H9 (cell line): ENCODE measurements around the gene LDB2. TPM values are rescaled to one million over a fixed set of nuclear protein-coding genes. Genes with fewer than 3 reads are reported as not detected.

Experiments
- DNase-seq: peaks from one replicate; pipeline ENCODE4 v3.0.0-alpha.2; 2017
- H2AFZ ChIP-seq: one replicate; pipeline ENCODE4 v1.6.1; 2013; ENCODE audit warnings: mild to moderate bottlenecking, low read length, control low read depth, moderate library complexity
- H2AK5ac ChIP-seq: 2 replicates; pipeline ENCODE4 v1.6.1; 2013; ENCODE audit warnings: low read length, control low read depth, mixed read lengths; ENCODE audit not compliant: insufficient read length
- H2BK120ac ChIP-seq: one replicate; pipeline ENCODE4 v1.6.1; 2013; ENCODE audit warnings: low read depth, mild to moderate bottlenecking, low read length, control low read depth, inconsistent platforms; ENCODE audit not compliant: poor library complexity, severe bottlenecking
- H2BK12ac ChIP-seq: 2 replicates; pipeline ENCODE4 v1.6.1; 2013; ENCODE audit warnings: low read length, control low read depth, mixed read lengths, low read depth; ENCODE audit not compliant: insufficient read length
- H2BK15ac ChIP-seq: 2 replicates; pipeline ENCODE4 v1.6.1; 2013; ENCODE audit warnings: low read depth, low read length, control low read depth
- H2BK20ac ChIP-seq: one replicate; pipeline ENCODE4 v1.6.1; 2013; ENCODE audit warnings: low read depth, mild to moderate bottlenecking, low read length, control low read depth, inconsistent platforms; ENCODE audit not compliant: poor library complexity, severe bottlenecking
- H2BK5ac ChIP-seq: 2 replicates; pipeline ENCODE4 v1.6.1; 2013; ENCODE audit warnings: low read length, control low read depth, mixed read lengths; ENCODE audit not compliant: insufficient read length
- H3K14ac ChIP-seq: 2 replicates; pipeline ENCODE4 v1.6.1; 2013; ENCODE audit warnings: low read length, control low read depth; ENCODE audit not compliant: insufficient read depth
- H3K18ac ChIP-seq: 2 replicates; pipeline ENCODE4 v1.6.1; 2013; ENCODE audit warnings: low read depth, mild to moderate bottlenecking, mixed read lengths, low read length, control low read depth; ENCODE audit not compliant: insufficient read length
- H3K23ac ChIP-seq: 2 replicates; pipeline ENCODE4 v1.6.1; 2013; ENCODE audit warnings: low read length, control low read depth, mixed read lengths, low read depth; ENCODE audit not compliant: insufficient read length
- H3K23me2 ChIP-seq: 2 replicates; pipeline ENCODE4 v1.6.1; 2013; ENCODE audit warnings: low read depth, mild to moderate bottlenecking, mixed read lengths, low read length, control low read depth; ENCODE audit not compliant: insufficient read length, poor library complexity, severe bottlenecking
- H3K27ac ChIP-seq: 2 replicates; pipeline ENCODE4 v1.5.1; 2013; ENCODE audit warnings: low read length, control low read depth, mixed read lengths, low read depth; ENCODE audit not compliant: insufficient read length
- H3K27me3 ChIP-seq: 2 replicates; pipeline ENCODE4 v1.6.1; 2013; ENCODE audit warnings: low read length, control low read depth, inconsistent platforms; ENCODE audit not compliant: insufficient read depth
- H3K4ac ChIP-seq: 2 replicates; pipeline ENCODE4 v1.6.1; 2013; ENCODE audit warnings: low read depth, mild to moderate bottlenecking, control low read depth, inconsistent platforms, low read length, moderate library complexity
- H3K4me1 ChIP-seq: 2 replicates; pipeline ENCODE4 v1.6.1; 2013; ENCODE audit warnings: low read length, control low read depth, inconsistent platforms; ENCODE audit not compliant: insufficient read depth
- H3K4me2 ChIP-seq: 2 replicates; pipeline ENCODE4 v1.6.1; 2013; ENCODE audit warnings: low read length, control low read depth, mixed read lengths; ENCODE audit not compliant: insufficient read length, insufficient read depth
- H3K56ac ChIP-seq: 2 replicates; pipeline ENCODE4 v1.6.1; 2013; ENCODE audit warnings: low read depth, mild to moderate bottlenecking, mixed read lengths, low read length, control low read depth; ENCODE audit not compliant: insufficient read length
- H3K79me1 ChIP-seq: 2 replicates; pipeline ENCODE4 v1.6.1; 2013; ENCODE audit warnings: low read depth, mild to moderate bottlenecking, moderate library complexity, low read length, control low read depth, inconsistent platforms; ENCODE audit not compliant: insufficient read depth, poor library complexity, severe bottlenecking
- H3K79me2 ChIP-seq: 2 replicates; pipeline ENCODE4 v1.6.1; 2013; ENCODE audit warnings: low read length, control low read depth, inconsistent platforms; ENCODE audit not compliant: insufficient read depth
- H3K9ac ChIP-seq: 2 replicates; pipeline ENCODE4 v1.6.1; 2013; ENCODE audit warnings: low read length, control low read depth, mixed read lengths; ENCODE audit not compliant: insufficient read length; ENCODE audit errors: extremely low read depth
- H3K9me3 ChIP-seq: one replicate; pipeline ENCODE4 v1.6.1; 2013; ENCODE audit warnings: low read depth, low read length, inconsistent platforms; ENCODE audit not compliant: control insufficient read depth
- H3T11ph ChIP-seq: one replicate; pipeline ENCODE4 v1.6.1; 2013; ENCODE audit warnings: mild to moderate bottlenecking, low read length, control low read depth, inconsistent platforms
- H4K20me1 ChIP-seq: one replicate; pipeline ENCODE4 v1.6.1; 2013; ENCODE audit not compliant: control insufficient read depth, insufficient read length, insufficient read depth
- H4K5ac ChIP-seq: 2 replicates; pipeline ENCODE4 v1.6.1; 2013; ENCODE audit warnings: low read depth, mild to moderate bottlenecking, mixed read lengths, low read length, control low read depth; ENCODE audit not compliant: insufficient read length
- H4K8ac ChIP-seq: replicated peaks from 2 replicates; pipeline ENCODE4 v1.6.1; 2013; ENCODE audit warnings: low read length, control low read depth, mixed read lengths, low read depth; ENCODE audit not compliant: insufficient read length
- H4K91ac ChIP-seq: 2 replicates; pipeline ENCODE4 v1.6.1; 2013; ENCODE audit warnings: low read depth, mild to moderate bottlenecking, moderate library complexity, mixed read lengths, low read length, control low read depth; ENCODE audit not compliant: insufficient read length
- H3K27ac Mint-ChIP-seq, 3 experiments: 2 replicates in 2 of 3; 3 replicates in 1 of 3; pipeline ENCODE4 v1.8.0; 2020 to 2021; ENCODE audit warnings: mixed read lengths in 3 of 3, mild to moderate bottlenecking in 1 of 3, moderate library complexity in 1 of 3
- H3K27me3 Mint-ChIP-seq: 2 replicates; pipeline ENCODE4 v1.8.0; 2021; ENCODE audit warnings: low read depth, mild to moderate bottlenecking, moderate library complexity, mixed read lengths
- H3K36me3 Mint-ChIP-seq, 3 experiments: 2 replicates in 2 of 3; 3 replicates in 1 of 3; pipeline ENCODE4 v1.8.0; 2020 to 2021; ENCODE audit warnings: low read depth in 3 of 3, mixed read lengths in 3 of 3; ENCODE audit not compliant: insufficient read depth in 1 of 3
- H3K4me1 Mint-ChIP-seq, 2 experiments: 2 replicates each; pipeline ENCODE4 v1.8.0; 2020; ENCODE audit warnings: mixed read lengths in 2 of 2
- H3K4me3 Mint-ChIP-seq, 2 experiments: 2 replicates in 1 of 2; 3 replicates in 1 of 2; pipeline ENCODE4 v1.8.0; 2020 to 2021; ENCODE audit warnings: mild to moderate bottlenecking in 2 of 2, mixed read lengths in 2 of 2, moderate library complexity in 1 of 2
- H3K9me3 Mint-ChIP-seq, 2 experiments: 2 replicates in 1 of 2; 3 replicates in 1 of 2; pipeline ENCODE4 v1.8.0; 2020; ENCODE audit warnings: mild to moderate bottlenecking in 2 of 2, mixed read lengths in 2 of 2, moderate library complexity in 1 of 2
- CTCF ChIP-seq: fragments of 200-600 bp; sonication (generic); conservative IDR thresholded peaks from 3 replicates; pipeline ENCODE4 v1.8.0; 2021; ENCODE audit warnings: antibody characterized with exemption, mild to moderate bottlenecking
- WGBS: extraction: QIAGEN DNeasy Blood & Tissue Kit; methylation state at CpG from one replicate; pipeline ENCODE4 v1.1.7; 2013; ENCODE audit warnings: missing lambda C conversion rate, low lambda C conversion rate, mixed read lengths; ENCODE audit not compliant: insufficient read length; ENCODE audit errors: extremely low coverage; 5-methylcytosine and 5-hydroxymethylcytosine counted together
- total RNA-seq: library from RNA; stranded (reverse); gene quantifications from 2 replicates; pipeline ENCODE4 v1.2.1, GENCODE V29; 2021

The LDB2 gene
- total RNA-seq, 1 experiment from 2014 or later, result 22.5 TPM

DNA sequence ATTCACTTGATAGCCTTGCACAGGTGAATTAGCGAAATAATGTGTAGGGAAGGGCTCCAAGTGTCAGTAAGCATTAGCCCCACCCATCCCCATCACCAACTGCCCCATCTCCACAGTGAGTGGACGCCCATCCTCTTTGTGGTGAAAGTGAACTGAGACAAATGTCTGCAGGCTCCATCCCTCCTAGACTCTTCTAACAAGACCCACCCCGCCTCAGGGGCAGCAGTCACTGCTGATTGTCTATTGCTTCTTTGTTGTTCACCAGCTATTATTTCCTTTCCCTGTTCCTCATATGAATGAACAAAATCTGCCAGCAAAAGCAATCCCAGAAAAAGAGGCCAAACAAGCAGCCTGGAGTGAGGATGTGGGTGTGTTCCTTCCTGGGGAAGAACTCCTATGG, 96.4 kb downstream of the LDB2 start:
- TF ChIP-seq CTCF, result no peak
- H3T11ph ChIP-seq, result no peak overlapping the region
- no peak overlapping the region for H2BK15ac ChIP-seq
- H3K9me3 Mint-ChIP-seq, result peaks cover 0 to 2% of the 10 kb centered on the region in 2 experiments; a peak in 1 of 5 replicates
- no peak overlapping the region for H3K56ac ChIP-seq
- no peak overlapping the region for H3K9ac ChIP-seq
- no peak for DNase-seq
- no peak overlapping the region for H2BK120ac ChIP-seq
- H3K27ac ChIP-seq, result no peak overlapping the region
- peaks cover 9 to 20% of the 10 kb centered on the region in 2 experiments for H3K4me1 Mint-ChIP-seq
- no peak overlapping the region for H3K27ac Mint-ChIP-seq
- no peak overlapping the region for H4K8ac ChIP-seq
- H3K27me3 ChIP-seq, result no peaks in the 10 kb centered on the region
- no peak overlapping the region for H3K4me3 Mint-ChIP-seq
- H4K91ac ChIP-seq, result no peak overlapping the region
- no peak overlapping the region for H3K18ac ChIP-seq
- H3K36me3 Mint-ChIP-seq, result peaks cover 11 to 30% (median 16%) of the 10 kb centered on the region in 3 experiments
- no peak overlapping the region for H3K23ac ChIP-seq
- no peak overlapping the region for H2BK20ac ChIP-seq
- H2BK5ac ChIP-seq, result no peak overlapping the region
- no peaks in the 10 kb centered on the region for H3K27me3 Mint-ChIP-seq
- H2AK5ac ChIP-seq, result no peak overlapping the region
- H3K79me1 ChIP-seq, result no peaks in the 10 kb centered on the region
- no CpG with 5 or more reads among the region's 3 CpGs for WGBS
- no peak overlapping the region for H3K4ac ChIP-seq
- no peaks in the 10 kb centered on the region for H3K9me3 ChIP-seq
- no peak overlapping the region for H4K5ac ChIP-seq
- H2BK12ac ChIP-seq, result no peak overlapping the region
- H3K23me2 ChIP-seq, result no peaks in the 10 kb centered on the region
- no peak overlapping the region for H3K4me2 ChIP-seq
- no peak overlapping the region for H3K14ac ChIP-seq
- no peaks in the 10 kb centered on the region for H4K20me1 ChIP-seq
- no peaks in the 10 kb centered on the region for H3K79me2 ChIP-seq
- H2AFZ ChIP-seq, result no peak overlapping the region
- H3K4me1 ChIP-seq, result 0 out of 2 replicates have a peak, but pooled peaks cover 1% of the 10 kb centered on the region
